Dedifferentiated amniotic fluid mesenchymal stem cell (primary cell): ENCODE data around the gene RNU1-4.
"Not testable (repeated sequence)": the region's sequence is repeated elsewhere in the genome, so short reads cannot be mapped to it uniquely, and the experiment has no call there.

ENCODE experiments used
- DNase-seq: peaks from one replicate; pipeline ENCODE4 v3.0.0-alpha.2; 2016; ENCODE audit errors: extremely low spot score

RNU1-4 gene

DNA sequence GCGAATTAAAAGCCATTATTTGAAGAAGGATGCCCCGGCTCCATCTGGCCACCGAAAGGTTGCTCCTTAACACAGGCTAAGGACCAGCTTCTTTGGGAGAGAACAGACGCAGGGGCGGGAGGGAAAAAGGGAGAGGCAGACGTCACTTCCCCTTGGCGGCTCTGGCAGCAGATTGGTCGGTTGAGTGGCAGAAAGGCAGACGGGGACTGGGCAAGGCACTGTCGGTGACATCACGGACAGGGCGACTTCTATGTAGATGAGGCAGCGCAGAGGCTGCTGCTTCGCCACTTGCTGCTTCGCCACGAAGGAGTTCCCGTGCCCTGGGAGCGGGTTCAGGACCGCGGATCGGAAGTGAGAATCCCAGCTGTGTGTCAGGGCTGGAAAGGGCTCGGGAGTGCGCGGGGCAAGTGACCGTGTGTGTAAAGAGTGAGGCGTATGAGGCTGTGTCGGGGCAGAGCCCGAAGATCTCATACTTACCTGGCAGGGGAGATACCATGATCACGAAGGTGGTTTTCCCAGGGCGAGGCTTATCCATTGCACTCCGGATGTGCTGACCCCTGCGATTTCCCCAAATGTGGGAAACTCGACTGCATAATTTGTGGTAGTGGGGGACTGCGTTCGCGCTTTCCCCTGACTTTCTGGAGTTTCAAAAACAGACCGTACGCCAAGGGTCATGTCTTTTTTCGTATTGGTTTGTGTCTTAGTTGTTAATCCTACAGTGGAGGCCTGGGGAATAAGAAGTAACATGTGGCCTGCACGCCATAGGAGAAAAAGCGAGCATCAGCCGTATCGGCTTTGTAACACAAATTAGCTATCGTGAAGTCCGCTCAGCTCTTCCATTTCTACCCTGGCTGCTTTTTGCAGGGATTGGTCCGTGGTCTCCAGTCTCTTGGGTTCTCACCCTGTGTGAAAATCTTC is at the start of gene RNU1-4:
Gene RNU1-4 (plus strand): TSS at position 470 of the 918 bp plus-strand sequence.
- DNase-seq: not testable (repeated sequence)

DNA sequence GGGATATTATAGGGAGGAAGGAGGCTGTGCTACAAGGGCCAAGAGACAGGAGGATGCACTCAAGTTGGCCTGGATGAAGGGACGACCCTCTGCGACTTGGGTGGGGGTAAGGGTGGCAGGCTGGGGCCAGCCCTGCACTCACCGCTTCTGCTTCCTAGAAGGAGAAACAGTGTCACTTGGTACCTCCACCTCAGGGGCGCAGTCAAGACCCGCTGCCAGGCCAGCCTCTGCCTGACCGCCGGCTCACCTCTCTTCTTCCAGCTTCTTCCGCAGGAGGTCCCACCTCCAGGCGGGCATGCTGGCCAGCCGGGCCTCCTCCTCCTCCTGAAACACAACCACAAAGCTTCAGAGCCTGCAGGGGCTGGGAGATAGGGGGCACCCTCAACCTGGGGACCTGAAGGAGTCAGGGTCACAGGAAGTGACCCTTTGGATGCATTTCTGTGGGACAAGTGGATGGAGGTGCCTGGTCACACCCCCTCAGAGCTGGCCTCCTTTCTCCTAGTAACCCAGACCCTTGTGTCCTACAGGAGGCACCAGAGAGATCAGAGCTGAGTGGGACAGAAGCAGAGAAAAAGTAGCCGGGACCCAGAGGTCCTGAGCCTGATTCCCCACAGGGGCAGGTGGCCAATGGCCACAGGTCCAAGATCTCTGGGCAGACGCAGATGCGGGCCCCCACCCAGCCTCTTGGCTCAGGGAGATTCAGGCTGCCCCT is 49.2 kb upstream of the RNU1-4 start:
- DNase-seq: not testable (repeated sequence)

DNA sequence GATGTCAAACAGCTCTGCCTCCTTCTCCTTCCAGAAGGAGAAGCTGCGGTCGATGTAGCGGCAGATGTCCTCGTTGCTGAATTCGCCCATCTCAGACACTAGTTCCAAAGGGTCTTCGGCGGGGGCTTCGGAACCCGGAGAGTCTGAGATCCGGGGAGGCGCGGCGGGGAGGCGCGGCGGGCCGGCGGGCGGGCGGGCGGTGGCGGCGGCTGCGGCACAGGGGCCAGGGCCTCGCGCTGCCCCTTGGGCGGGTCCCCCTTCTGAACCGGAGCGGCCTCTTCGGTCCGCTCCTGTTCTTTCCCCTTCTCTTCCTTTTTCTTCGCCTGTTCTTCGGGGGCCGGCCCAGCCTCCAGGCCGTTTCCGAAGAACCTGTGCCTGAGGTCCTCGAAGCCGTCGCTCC is 48.0 kb upstream of the RNU1-4 start:
- DNase-seq: not testable (repeated sequence)

DNA sequence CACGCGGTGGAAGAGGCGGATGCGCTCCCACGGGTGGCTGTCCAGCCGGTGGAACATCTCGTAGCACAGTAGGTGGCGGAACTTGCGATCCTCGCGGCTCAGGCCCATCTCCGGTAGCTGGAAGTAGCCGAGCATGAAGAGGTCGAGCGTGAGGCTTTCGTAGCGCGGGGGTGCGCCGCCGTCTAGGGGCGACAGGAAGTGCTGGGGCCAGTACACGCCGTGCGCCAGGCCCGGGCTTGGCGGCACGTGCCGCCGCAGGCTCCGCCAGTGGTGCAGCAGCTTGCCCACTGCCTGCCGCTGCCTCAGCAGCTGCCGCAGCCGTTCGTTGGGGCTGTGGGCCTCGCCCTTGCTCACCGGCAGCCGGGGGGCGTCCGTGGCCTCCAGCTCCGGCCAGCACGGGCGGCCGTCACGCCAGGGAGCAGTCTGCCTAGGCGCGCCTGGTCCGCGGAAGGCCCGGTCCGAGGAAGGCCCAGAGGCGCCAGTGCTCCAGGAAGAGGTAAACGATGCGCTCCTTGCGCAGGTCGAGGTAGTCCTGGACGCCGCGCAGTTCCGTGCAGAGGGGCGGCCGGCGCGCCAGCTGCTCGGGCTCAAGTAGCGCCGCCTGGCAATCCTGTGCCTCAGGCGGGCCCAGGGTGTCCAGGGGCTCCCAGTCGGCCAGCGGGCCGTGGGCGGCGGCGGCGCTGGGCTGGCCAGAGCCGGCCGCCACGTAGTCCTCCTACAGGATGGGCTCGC is 47.4 kb upstream of the RNU1-4 start:
- DNase-seq: not testable (repeated sequence)

DNA sequence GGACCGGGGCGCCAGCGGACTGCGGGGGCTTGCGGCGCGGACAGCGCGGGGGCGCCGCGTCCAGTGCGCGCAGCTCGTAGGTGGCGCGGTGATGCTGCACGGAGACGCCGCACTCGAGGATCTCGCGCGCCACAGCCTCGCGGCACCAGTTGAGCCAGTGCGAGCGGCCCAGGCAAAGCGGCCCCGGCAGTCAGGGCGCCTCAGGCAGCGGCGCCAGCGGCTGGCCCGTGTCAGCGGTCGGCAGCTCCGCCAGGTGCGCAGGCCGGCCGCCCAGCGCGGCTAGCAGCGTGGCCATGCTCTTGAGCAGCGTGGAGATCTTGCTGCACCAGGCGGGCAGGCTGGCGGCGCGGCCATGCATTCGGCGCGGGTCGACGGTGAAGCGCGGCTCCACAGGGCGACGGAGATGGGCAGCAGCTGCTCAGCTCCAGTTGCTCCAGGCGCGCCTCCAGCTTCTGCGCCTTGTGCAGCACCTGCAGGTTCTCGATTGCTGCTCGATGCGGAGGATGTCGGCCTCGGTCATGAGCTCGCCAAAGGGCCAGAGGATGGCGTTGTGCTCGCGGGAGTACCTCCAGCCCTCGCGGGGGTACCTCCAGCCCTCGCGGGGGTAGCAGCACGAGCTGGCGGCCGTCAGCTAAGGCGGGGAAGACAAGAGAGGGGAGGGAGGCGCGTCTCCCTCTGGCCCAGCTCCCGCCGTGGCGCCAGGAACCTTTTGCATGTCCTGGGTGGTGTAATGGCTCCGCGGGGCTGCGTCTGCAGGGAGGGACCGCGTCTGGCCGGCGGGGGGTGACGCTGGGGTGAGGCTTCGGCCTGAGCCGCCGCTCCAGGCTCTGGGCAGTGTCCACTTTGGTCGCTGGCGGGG is 46.6 kb upstream of the RNU1-4 start:
- not testable (repeated sequence) for DNase-seq

DNA sequence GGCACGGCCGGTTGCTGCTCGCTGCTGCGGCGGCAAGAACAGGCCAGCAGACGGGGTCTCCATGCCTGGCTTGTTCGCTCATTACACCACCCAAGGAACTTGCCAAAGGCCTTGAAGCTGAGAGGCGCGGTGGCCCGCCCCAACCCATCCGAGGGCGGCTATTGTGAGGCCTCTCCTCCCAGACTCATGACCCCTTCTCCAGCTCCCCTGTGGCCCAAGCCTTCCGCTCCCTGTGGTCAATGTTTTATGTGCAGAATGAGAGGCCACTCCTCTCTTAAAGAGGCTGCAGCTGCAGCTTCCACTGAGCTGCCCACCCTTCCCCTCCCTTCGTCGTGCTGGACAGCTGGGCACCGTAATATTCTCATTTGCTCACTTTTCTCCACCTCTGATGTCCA is 46.0 kb upstream of the RNU1-4 start:
- DNase-seq: not testable (repeated sequence)

DNA sequence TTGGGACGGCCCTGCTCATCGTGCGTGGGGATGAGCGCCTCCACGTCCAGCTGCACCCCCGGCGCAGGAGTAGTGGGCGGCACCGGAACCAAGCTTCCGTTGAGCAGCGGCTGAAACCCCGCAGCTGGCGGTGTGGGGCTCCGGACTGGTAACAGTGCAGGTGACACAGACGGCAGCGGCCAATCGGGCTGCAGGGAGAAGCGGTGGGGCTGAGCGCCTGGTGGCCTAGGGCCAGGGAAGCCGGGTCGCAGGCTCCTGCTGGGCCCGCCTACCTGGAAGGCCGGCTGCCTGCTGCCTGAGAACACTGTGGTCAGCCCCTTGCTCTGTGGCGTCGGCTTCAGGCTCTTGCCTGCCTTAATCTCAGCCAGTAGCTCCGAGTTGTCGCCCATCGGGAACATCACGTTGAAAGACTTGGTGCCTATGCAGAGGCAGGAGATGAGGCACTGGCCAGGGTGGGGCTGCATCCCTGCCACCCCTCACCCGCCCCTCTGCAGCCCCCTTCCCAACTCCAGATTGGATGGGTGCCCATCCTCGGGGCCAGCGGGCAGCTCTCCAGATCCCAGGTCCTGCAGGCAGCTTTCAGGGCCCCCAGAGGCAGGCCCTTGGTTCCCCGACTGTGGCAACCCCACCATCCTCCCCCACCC is 43.7 kb upstream of the RNU1-4 start:
- not testable (repeated sequence) for DNase-seq

DNA sequence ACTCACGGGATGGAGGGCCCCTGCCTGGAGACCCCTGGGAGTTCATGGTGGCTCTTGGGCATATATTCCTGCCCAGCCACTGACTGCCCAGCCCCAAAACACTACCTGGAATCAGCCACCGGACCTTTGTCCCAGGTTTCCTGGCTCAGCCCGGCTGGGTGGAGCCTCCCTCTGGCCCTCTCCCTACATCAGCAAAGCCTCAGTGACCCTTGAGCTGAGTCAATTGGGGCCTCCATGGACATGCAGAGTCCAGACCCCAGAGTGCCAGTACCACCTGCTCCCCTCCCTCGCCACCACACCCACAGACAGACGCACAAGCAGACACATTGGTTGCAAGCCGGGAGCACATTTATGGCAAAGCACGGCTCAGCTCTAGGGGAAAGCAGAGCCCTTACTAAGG is 43.2 kb upstream of the RNU1-4 start:
- DNase-seq: not testable (repeated sequence)

DNA sequence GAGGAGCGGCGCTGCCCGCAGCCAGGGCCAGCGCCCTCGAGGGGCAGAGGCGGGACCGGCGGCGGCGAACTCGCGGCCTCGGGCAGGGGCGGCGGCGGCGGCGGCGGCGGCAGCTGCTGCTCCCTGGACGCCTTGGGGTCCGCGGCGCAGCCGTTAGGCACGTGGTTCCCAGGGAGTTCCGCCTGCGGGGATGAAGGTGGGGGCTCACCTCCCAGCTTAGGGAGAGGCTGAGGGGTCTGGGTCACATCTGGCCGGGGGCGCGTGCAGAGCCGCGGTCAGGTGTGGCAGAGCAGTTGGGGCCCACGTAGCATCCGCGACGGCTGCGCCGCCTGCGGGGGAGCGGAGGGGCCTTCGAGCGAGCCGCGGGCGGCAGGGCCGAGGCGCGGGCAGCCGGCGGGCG is 40.9 kb upstream of the RNU1-4 start:
- DNase-seq: not testable (repeated sequence)

DNA sequence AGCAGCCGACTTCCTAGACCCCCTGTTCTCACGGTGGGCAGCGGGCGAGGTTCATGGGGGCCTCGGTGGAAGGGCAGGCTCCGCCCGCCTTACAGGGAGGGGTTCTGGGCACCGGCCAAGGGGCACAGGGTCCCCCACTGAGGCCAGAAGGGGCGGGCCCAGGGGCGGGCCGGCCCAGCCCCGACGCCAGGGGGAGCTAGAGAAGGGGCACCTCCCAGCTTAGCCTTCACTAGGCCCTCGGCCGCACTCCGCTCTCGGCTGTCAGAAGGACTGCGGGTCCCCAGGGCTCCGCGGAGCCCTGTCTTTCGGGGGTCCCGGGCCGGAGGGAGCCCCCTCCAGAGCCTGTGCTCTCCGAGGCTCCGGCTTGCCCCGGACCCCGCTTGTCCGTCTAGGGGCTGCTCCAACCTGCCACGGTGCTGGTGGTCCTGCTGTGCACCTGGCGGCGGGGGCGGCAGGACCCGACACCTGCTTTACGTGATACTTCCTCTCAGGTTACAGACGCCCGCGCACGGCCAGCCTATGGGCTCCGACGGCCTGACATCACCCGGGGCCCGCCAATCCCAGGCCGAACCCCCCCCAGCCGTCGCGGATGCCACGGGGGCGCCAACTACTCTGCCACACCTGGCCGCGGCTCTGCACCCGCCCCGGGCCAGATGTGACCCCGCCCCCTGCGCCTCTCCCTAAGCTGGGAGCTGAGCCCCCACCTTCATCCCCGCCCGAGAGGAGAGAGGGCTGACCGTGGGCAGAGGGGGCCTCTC is 40.0 kb upstream of the RNU1-4 start:
- not testable (repeated sequence) for DNase-seq

DNA sequence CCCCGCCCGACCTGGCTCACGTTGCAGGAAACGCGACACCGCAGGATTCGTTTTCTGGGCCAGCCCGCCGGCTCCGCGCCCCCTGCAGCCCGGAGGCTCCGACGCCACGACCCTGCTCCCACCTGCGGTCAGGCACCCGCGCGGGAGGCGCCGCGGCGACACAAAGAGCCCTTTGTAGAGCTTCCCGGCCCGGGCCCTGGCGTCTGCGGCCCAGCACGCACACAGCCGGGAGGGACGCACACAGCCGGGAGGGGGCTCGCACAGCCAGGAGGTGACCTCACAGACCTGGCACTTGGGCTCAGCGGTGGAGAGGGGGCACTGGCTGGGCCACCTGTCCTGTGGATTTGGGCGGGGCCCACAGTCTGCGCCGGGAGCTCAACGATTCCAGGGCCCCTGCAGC is 39.1 kb upstream of the RNU1-4 start:
- DNase-seq: not testable (repeated sequence)

DNA sequence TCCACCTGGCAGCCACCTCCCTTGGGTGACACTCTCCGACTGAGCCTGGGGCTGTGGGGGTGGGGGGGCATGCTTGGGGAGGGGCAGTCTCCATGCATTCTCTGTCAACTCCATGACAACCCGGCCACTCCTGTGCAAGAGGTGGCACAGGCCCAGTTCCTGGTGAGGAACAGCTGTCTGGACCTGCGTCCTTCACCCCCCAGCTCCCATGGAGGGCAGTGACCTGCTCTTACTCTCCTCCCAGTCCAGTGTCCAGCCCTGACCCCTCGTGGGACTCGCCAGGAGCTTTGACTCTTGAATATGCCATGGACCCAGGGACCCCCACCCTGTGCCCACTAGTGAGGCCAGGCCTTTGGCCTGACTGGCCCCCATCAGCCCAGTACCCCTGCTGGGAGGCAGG is 38.0 kb upstream of the RNU1-4 start:
- not testable (repeated sequence) for DNase-seq

DNA sequence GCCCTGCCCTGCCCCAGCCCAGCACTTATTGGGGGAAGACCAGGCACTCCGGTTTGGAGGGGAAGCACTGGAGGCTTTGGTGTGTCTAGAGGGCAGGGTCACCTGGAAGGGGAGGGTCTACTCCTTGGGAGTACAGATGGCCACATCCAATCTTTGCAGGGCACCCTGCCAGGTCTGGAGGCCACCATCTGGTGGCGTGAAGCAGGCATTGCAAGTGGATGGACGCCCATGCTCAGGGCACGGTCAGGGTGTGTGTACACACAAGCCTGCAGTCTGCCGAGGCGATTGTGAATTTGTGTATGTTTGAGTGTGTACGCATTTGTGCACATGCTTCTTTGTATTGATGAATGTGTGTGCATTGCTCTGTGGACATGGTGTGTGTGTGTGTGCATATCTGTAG is 37.2 kb upstream of the RNU1-4 start:
- not testable (repeated sequence) for DNase-seq

DNA sequence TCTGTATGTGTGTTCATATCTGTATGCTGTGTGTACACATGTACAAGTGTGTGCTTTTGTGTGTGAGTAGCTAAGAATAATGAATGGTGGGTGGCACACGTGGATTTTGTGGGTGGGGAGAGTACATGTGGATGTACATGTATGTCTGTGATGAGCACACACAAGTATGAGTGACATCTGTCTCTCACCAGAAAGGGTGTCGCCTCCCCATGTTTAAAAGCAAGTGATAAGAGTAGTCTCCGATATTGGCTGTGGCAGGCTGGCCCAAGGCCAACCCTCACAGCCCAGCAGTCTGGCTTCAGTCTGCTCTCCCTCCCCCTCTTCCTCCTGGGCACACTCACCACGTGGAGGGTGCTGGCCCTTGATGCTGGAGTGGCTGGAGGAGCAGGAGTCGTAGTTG is 36.7 kb upstream of the RNU1-4 start:
- not testable (repeated sequence) for DNase-seq

DNA sequence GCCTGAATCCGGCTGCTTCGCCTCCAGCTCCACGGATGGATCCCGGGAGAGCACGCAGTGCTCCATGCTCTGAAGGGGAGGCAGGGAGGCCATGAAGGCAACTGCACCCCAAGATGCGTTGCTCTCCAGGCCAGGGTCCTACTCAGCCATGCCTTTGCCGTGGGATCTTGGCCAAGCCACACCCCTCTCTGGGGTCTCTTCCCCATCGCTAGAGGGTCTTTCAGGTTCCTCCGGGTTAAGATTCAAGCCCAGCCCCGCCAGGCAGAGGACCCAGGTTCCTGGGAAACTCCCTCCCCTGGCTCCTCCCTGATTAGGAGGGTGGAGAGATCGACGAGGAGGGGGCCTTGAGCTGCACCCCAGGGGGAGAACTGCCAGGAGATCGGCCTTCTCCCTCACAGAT is 36.2 kb upstream of the RNU1-4 start:
- DNase-seq: not testable (repeated sequence)

DNA sequence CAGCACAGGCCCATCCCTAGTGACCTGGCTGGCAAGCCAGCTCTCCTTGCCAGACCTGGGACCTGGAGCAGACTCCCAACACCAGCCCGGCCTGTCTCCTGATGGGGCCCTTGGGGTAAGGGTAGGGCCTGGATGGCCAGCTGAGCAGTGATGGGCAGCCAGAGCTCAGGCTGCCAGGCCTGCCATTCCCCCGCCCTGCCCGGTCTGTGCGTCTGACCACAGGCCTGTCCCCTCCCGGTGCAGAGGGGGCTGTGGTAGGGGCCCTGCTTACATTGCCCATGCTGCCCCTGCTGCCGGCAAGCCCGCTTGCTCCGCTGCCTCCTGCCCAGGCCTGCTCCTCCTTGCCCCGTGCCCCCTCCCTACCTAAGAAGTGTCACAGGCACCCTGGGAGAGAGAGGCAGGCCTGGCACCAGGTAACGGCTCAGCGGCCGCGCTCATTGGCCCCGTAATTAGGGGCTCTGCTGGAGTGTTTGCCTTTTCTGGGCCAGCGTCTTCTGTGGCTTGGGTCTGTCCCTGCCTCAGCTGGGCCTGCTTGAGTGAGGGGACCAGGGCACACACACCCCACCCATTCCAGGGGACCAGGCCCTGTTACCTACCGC is 35.7 kb upstream of the RNU1-4 start:
- DNase-seq: not testable (repeated sequence)

DNA sequence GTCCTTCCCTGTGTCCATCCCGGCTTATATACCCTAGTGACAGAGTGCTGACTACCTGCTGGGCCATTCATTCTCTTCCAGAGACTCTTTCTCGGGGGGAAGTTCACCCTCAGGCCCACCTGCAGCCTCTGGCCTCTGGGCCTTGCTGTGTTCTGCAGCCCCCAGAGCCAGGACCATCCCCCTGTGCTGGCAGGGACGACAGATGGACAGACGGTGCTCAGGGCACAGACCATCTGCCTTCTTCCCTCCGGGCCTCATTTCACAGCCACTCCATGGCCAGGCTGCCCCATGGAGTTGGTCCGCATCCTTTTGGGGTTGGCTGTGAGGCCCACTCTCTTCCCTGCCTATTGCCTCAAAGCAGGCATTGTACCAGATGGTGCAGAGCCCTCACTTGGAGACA is 34.0 kb upstream of the RNU1-4 start:
- DNase-seq: not testable (repeated sequence)

DNA sequence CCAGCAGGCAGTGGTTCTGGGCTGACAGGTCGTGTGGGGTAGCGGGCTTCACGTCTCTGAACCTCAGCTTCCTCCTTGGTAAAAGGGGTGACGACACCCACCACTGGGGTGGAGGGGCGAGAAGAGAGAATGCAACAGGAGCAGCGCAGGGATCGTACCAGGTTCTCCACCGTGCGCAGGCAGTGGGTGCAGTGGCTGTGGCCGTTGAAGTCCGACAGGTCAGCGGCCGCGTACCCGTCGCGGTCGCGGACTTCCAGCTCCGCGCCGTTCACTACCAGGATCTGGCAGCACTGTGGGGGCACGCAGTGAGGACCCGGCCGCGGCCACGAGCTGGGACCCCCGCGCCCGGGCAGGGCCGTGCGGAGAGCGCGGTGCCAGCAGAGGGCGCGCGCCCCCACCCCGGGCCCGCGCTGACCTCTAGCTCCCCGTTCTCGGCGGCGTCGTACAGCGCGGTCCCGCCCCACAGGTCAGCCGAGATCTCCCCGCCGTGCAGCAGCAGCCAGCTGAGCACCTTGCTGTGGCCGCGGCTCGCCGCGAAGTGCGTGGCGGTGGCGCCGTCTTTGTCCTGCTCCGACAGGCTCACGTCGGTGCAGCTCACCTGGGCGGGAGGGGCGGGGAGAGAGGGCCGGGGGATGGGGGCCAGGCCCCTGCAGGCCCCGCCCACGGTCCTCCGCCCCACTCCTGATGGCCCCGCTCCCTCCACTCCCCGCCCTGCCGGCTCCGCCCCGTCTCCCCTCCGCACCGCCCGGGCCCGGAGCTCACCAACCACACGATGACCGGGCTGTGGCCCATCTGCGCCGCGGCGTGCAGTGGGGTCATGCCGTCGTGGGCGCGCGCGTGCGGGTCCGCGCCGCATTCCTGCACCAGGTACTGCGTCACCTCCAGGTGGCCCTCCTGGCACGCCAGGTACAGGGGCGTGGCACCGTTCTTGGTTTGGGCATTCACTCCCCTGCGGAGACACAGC is 32.9 kb upstream of the RNU1-4 start:
- DNase-seq: not testable (repeated sequence)
